ENCODE data around the gene ALK. TPM values are rescaled to one million over a fixed set of nuclear protein-coding genes. Genes with fewer than 3 reads are reported as not detected.

Gene ALK
- total RNA-seq, 1 experiment from 2014 or later, result 0.26 TPM

DNA sequence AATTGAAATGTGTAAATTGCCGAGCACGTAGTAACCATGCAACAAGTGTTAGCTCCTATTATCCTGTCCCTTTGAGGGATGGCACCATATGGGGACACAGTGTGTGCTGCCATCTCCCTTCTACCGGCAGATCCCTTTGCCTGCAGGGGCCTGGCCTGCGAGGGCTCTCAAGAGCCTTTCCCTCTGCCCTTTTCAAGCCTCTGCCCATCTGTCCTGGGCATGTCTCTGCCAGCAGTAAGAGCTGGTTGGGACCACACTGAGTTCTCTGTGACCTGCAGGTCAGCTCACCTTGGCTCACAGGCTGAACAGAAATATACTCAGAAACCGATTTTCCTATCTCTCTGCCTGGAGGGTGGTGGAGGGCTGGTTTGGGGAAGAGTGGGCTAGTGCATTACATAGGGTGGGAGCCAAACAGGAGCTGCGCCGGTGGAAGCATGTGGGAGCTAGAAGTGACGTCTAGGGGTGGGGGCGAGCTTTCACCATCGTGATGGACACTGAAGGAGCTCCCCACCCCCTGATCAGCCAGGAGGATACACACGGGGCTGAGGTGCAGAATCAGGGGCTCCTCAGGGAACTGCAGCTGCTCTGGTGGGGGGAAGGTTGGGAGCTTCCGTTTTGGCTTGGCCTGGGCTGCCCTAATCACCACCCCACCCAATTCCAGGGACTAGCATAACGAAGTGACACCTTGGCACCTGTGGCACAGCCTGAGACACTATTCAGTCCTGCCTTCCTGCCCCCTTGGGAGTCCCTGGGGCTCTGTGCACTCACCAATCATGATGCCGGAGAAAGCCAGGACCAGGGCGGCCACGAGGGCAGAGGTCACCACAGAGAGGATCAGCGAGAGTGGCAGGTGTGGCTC, 696.5 kb downstream of the ALK start:
- no peak for DNase-seq (ENCODE audit: low spot score)

DNA sequence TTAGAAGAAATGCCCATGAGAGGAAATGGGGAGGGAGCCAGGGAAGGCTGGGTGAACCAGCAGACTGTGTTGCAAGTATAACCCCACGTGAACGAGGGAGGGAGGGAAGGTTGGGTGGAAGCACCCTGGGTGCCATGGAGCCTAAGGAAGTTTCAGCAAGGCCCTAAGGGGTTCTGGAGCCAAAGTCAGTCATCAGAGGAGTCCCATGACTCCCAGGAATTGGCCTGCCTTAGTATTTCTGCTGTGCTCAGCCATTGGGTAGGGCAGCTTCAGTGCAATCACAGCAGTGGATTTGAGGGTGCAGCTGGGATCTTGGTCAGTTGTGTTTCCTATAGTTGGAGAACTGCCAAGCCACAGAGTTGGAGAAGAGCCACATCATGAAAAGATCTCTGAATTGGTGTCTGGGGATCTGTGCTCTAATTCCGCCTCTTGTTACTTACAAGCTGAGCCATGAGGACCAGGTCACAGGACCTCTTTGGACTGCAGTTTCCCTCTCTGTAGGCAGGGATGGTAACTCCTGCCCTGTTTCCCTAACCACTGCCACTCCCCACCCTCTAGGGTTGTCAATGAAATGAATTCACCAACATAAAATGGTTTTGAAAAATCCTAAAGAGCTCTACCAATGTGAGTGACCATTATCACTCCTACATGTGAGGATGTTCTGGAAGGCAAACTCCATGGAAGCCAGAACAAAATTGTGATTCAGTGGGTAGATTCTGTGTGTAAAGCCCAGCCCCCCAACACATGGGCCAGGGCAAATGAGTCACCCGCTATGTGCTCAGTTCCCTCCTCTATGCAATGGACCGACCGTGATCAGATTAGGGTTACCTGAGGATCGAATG, 697.3 kb downstream of the ALK start:
- DNase-seq (ENCODE audit: low spot score), result peak; percentile 95

DNA sequence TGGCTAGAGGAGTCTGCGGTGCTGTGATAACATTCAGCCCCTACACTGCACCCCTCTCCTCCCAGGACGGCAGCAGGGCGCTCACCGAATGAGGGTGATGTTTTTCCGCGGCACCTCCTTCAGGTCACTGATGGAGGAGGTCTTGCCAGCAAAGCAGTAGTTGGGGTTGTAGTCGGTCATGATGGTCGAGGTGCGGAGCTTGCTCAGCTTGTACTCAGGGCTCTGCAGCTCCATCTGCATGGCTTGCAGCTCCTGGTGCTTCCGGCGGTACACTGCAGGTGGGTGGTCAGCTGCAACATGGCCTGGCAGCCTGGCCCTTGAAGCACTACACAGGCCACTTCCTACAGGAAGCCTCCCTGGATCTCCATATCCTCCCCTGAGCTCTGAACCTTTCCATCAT, 698.1 kb downstream of the ALK start:
- no peak for DNase-seq (ENCODE audit: low spot score)

DNA sequence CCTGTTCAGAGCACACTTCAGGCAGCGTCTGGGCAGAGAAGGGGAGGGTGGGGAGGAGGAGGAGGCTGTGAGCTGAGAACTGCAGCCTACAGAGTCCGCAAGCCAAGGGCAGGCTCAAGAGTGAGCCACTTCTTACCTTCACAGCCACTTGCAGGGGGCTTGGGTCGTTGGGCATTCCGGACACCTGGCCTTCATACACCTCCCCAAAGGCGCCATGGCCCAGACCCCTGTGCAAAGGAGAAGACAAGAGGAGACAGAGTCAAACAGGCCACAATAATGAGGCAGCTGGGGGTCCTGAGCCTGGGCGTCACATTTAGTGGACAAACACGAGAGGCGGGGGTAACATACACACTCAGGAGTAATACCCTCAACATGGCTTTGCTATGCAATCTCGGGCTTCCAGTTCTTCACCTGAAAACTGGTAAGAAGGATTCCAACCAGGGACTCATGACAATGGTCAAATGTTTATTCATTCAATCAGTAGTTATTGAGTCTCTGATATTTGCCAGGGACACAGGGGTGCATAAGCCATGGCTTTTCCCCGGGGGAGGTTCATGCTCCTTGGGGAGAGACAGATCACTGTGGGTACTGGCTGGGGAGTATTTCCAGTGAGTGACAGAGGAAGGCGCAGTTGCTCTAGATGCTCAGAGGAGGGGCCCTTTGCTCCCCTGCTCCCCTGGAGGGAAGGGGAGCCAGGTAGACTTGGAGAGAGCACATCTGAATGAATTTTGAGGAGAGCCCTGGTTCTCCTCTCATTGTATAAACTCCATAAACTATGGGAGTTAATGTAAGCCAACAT, 698.8 kb downstream of the ALK start:
- DNase-seq (ENCODE audit: low spot score), result no peak

DNA sequence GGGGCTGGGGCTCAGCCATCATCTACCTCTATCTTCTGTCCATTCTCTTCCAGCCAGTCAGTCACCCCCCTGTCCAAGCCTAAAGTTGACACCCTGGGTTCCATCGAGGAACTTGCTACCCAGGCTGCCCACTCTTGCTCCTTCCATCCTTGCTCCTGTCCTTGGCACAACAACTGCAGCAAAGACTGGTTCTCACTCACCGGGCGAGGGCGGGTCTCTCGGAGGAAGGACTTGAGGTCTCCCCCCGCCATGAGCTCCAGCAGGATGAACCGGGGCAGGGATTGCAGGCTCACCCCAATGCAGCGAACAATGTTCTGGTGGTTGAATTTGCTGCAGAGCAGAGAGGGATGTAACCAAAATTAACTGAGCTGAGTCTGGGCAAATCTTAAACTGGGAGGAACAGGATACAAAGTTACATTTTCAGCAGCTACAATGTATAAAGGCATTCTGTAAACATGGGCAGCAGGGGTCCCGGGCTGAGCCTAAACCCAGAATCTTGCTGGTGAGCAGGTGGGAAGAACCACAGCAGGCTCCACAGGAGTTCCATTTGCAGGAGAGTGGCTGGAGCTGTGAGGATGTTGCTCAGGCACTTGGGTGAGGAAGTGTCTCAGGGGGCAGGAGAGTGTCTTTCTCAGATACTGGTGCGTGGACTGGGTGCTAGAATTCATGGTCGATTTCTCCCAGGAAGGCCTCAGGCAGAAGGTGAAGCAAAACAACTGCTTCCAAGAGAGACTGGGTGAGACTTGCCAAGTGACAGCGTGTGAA, 700.7 kb downstream of the ALK start:
- no peak for DNase-seq (ENCODE audit: low spot score)

DNA sequence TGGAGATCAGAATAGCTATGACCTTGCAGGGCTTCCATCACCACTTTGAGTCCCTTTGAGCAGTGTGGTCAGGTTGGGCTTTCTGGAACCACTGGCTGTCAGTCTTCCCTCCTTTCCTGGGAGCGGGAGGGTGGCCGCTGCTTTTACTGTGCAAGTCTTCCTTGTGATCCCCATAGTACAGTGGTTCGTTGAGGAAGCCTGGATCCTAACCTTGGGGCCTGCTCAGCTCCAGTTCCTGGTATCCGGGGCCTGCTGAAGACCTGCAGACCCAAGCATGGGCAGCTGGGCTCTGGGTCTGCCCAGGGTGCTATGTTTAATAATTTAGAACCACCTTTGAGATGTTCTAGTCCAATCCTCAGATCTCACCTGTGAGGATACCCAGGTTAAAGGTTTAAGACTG, 702.0 kb downstream of the ALK start:
- DNase-seq (ENCODE audit: low spot score), result no peak

DNA sequence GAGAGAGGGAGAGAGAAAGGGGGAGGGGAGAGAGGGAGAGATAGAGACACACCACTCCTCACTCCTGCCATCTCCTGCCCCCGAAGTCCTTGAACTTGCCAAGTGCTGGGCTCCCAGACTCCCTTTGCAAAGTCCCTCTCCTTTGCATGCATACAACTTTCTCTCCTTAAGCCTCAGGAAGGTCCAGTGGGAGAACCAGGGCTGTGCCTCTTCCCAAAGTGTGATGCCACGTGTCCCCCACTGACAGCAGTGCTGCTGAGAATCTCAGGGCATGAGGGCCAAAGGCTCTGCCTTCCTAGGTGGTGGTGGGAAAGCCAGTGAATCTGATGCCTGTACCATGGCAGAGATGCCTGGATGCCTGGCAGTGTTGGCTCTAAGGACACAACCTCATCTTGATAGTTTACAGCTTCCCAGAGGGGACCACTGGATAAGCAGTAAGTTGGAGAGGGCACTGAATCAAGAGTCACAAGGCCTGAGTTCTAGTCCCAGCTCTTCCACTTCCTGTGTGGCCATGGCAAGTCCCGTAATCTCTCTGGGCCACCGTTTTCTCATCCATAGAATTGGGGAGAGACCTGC, 702.7 kb downstream of the ALK start:
- DNase-seq (ENCODE audit: low spot score), result no peak

DNA sequence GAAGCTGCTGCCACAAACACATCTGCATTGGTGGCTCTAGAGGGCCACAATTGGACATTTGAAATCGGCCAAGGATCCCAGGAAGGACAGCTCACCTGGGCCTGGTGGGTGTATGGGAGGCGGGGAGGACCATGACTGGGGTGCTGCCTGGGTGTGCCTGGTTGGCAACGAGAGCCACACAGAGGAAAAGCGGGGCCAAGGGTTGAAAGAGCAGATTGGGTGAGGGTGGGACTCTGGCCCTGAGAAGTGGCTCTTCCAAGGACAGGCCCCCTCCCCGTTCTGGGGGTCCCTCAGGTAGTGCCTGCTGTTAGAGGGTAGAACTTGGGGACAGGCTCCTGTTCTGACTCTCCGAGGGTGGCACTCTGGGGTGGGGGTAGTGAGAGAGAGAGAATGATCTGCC, 703.3 kb downstream of the ALK start:
- no peak for DNase-seq (ENCODE audit: low spot score)

DNA sequence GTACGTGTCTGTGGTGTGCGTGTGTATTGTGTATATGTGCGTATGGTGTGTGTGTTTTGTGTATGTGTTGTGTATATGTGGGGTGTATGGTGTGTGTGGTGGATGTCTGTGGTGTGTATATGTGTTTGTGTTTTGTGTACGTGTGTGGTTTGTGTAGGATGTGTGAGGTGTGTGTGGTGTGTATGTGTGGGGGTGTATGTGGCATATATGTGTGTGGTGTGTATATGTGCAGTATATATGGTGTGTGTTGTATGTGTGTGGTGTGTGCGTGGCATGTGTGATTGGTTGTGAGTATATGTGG, 704.8 kb downstream of the ALK start:
- DNase-seq (ENCODE audit: low spot score), result no peak

DNA sequence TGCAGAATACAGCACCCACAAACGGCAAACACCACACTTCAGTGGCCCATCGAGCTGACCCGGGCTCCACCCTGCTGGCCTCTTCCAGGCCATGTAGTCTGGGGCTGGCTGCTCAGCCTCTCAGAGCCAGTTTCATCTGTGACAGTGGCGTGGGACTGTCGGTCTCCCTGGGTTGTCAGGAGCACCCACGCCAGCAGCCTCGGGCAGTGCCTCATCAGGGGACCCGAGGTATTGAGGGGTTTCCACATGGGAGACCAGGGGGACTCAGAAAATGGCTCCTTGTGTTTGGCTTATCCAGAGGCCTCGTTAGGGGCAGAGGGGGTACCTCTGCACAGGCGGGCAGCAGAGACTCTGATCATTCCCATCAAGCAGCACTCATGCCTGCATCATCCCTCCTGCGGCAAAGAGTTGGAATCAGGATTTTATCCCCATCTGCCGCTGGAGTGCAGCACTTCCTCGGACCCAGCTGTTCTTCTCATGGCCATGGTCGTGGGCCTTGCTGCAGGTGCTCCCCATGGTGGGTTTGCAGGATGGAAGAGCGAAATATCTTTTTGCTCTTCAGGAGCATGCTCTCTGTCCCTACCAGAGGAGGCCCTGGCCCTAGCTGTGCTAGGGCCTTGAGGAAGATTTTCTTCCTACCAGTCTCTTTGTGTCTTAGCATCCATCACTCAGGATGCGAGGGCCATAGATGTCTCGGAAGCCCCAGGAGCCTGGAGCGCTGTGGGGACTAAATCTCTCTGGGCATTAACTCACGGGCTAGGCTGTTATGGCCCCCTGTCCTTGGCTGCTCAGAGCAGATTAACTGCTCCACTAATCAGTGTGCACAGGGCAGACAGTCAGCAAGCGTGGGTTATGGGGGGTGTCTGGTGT, 705.4 kb downstream of the ALK start:
- DNase-seq (ENCODE audit: low spot score), result no peak

DNA sequence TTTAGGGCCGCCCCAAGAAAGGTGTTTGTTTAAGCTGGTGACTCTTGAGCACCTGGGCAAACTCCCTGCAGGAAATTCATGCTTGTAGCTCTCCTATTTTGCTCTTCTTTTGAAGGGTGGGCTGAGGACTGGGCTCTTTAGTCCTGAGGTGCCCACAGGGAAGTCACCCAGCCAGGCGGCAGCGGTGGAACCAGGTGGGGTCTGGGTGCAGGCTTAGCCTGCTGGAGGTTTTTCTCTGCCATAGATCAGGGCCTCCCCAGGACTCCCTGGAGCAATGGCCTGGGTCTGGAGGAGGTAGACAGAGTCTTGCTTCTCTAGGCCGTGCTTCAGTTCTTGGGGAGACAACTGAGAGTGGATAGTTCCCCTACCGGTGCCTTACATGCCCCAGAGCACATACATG, 706.3 kb downstream of the ALK start:
- DNase-seq (ENCODE audit: low spot score), result no peak

DNA sequence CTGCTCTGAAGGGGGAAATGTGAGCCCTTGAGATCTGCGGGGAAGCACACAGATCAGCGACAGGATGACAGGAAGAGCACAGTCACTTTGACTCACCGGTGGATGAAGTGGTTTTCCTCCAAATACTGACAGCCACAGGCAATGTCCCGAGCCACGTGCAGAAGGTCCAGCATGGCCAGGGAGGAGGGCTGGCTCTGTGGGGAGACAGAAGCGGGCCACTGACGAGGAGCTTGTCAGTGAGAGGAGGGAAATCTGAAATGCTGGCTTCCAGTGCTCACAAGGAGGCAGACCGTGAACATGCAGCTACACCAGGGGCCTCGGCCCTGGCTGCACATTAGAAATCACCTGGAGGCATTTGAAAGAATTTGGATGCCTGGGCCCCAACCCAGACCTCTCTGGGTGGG, 707.5 kb downstream of the ALK start:
- DNase-seq (ENCODE audit: low spot score), result peak; percentile 57

DNA sequence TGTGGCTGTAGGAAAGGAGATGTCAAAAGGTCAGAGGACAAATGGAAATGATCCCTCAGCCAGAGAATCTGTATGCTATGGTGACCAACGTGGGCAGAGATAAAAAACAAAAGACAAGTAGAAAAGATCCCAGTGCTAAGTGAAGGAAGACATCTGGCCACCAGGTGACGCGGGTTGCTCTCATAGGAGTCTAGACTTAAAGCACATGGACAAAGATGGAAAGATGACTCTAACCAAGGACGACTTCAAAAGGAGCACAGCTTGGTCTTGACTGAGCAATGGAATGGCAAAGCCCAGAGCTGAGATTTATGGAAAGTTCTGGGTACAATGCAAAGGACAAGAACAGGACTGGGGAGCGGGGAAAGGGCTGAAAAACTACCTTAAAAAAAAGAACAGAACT, 709.4 kb downstream of the ALK start:
- DNase-seq (ENCODE audit: low spot score), result no peak

DNA sequence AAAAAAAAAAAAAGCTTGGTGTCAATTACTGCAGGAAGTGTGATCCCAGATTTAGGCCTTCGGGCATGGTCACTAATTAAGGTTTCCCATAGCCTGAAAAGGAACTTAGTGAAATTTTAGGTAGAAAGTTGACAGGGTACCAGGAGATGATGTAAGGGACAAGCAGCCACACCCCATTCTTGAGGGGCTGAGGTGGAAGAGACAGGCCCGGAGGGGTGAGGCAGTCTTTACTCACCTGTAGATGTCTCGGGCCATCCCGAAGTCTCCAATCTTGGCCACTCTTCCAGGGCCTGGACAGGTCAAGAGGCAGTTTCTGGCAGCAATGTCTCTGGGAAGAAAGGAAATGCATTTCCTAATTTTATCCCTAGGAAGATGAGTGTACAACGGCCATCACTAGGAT, 711.8 kb downstream of the ALK start:
- DNase-seq (ENCODE audit: low spot score), result no peak

DNA sequence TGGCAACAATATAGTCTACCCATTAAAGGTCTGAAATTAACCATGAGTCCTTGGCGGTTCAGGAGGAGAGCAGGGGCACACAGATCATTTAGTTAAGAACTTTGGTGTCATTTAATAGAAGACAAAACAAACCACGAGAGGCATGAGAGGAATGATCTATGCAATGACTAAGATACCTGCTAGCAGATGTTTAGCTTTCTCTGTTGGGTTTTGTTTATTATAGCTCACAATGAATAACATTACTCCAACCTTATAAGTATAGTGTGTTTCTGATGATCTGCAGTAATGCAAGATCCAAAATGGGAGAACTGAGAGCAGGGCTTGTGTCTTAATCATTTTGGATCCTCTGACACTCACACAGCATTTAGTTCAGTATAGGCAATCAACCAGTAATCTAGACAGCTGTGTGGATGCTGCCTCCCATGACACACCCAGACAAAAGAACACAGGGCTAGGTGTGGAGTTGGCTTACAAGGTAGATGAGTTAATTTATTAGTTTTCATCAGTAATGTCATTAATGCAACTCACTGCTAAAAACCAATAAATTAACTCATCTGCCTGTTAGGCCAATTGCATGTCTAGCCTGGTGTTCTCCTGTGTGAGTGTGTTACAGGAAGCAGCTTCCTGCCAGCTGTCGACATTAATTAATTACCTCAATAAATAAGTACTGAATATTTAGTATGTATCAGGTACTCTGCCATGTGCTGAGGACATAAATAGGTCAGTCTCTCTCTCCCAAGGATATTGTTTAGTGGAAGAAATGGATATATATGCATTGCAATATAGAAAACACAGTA, 713.8 kb downstream of the ALK start:
- no peak for DNase-seq (ENCODE audit: low spot score)

DNA sequence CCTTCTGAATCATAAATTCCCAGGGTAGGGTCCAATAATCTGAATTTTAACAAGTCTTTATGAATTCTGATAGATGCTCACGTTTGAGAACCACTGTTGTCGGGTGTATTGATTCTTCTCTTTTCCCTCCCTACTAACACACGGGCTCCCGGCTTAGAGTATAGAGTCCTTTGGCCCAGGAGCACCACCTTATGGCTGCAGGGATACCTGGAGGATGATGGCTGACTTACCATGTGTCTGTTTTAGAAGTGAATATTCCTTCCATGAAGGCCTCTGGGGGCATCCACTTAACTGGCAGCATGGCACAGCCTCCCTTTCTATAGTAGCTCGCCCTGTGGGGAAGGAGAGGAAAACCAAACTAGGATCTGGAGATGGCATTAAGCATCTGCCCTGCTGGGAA, 714.4 kb downstream of the ALK start:
- DNase-seq (ENCODE audit: low spot score), result no peak

DNA sequence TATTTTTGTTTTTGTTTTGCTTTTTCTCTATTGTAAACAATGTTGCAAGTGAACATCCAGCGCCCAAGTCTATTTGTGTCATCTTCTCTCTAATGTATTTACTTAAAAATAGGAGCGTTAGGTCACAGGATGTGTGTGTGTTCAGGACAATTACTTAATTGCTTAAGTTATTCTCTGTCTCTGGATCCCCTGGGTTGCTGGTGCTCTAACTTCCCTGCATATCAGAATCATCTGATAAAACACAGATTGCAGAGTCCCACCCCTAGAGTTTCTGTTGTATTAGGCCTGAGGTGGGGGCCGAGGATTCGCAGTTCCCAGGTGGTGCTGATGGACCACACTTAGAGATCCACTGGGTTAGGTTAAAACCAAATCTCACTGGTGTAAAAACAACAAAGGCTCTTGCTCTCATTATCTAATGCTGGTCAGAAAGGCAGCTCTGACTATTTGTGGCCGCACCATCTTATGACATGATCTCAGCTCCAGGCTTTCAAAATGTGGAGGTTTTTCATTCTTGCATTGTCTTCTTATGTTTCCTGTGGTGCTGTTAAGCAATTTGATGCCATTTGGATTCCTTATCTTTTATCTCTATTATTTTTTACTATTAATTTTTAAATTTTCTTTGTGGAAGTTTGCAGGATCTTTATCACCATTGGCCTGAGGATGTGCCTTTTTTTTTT, 718.4 kb downstream of the ALK start:
- DNase-seq (ENCODE audit: low spot score), result no peak

DNA sequence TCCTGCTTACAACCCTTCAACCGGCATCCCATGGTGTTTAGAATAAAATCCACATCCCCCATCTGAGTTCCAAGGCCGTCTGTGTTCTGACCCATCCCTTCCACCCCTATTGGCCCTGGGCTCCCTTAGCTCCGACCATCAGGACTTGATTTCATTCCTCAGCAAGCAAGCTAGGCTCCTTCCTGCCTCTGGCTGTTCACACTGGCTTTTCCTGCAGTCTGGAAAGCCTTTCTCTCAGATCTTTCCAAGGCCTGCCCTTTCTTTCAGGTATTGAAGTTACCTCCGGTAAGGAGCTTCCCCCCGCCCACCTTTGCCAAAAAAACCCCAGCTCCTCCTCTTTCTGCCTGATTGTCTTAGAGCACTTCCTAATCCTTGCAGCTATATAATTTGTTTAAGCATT, 719.4 kb downstream of the ALK start:
- no peak for DNase-seq (ENCODE audit: low spot score)

Data from A172 (cell line).